GM21717 (cell line): ENCODE results near the gene PRPSAP2.
"Not testable (repeated sequence)": the region's sequence is repeated elsewhere in the genome, so short reads cannot be mapped to it uniquely, and the experiment has no call there.

Experiments
- ATAC-seq: cut with Tn5 transposase; IDR thresholded peaks from one replicate; pipeline ENCODE4 v1.9.1; 2021; ENCODE audit warnings: mild to moderate bottlenecking, moderate library complexity; ENCODE audit not compliant: unreplicated experiment

Gene PRPSAP2

DNA sequence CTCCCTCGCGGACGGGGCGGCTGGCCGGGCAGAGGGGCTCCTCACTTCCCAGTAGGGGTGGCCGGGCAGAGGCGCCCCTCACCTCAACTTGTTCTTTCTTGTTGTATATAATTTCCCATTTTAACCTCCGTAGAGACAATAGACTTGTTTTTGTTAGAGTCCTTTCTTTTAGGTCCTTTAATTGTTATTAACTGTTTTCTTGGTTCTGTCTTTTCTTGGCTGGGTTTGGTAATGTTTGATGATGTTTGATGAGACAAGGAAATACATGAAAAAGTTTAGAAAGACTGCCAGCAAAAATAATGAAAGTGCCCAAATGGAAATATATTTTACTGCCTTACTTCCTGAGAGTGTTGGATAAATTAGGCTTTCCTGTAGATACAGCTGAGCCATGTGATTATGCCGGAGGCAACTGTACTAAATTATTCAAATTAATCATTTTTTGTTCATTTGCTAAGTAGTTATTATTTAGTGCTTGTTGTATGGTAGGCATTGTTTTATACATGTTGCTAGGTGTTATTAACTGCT is 30.9 kb downstream of the PRPSAP2 start:
- no peak for ATAC-seq

GRCh38 chr17:18889658-18890057 is 31.7 kb downstream of the PRPSAP2 start:
- no peak for ATAC-seq

DNA sequence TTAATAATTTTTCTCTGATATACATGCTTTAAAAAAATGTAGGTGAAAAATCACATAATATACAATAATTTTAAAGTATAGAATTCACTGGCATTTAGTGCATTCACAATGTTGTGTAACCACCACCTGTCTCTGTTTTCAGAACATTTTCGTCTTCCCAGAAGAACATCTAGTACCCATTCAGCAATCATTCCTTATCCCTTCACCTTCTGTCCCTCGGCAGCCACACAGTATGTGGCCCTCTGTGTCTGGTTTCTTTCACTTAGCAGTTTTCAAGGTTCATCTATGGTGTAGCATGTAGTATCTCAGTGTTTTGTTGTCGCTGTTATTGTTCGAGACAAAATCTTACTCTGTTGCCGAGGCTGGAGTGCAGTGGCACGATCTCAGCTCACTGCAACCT is 33.6 kb downstream of the PRPSAP2 start:
- ATAC-seq: no peak

GRCh38 chr17:18896146-18896545 is 38.2 kb downstream of the PRPSAP2 start:
- no peak for ATAC-seq

DNA sequence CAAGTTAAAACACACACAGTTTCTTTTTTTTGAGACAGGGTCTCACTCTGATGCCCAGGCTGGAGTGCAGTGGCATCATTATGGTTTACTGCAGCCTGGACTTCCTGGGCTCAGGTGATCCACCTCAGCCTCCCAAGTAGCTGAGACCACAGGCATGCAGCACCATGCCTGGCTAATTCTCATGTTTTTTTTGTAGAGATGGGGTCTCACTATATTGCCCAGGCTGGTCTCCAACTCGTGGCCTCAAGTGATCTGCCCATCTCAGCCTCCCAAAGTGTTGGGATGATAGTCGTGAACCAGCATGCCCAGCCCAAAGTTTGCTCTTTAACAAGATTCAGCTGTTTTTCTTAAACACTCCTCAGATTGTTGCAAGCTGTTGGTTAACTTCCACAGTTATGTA is 39.0 kb downstream of the PRPSAP2 start:
- ATAC-seq: no peak

DNA sequence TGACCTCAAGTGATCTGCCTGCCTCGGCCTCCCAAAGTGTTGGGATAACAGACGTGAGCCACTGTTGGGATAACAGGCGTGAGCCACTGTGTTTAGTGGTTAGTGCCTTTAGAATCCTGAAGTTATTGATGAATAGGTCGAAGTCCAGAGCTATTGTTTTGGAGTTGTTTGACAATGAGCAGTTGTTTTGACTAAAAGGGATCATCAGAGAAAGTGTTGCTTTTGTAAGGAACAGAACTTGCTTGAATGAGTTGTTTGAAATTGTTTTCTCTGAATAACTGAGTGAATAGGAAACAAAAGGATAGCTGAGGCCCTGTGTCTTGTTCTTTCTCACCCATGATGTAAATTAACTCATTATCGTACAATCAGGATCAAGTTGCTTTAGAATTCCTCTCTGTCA is 46.6 kb downstream of the PRPSAP2 start:
- no peak for ATAC-seq

GRCh38 chr17:18905226-18905625 is 47.3 kb downstream of the PRPSAP2 start:
- ATAC-seq: no peak

- ATAC-seq: no peak
These were observed 52.4 kb downstream of the PRPSAP2 start for GRCh38 chr17:18910326-18910725.

GRCh38 chr17:18910881-18911280 is 53.0 kb downstream of the PRPSAP2 start:
- no peak for ATAC-seq

- ATAC-seq: no peak
These were observed 59.0 kb downstream of the PRPSAP2 start for GRCh38 chr17:18916816-18917500.

DNA sequence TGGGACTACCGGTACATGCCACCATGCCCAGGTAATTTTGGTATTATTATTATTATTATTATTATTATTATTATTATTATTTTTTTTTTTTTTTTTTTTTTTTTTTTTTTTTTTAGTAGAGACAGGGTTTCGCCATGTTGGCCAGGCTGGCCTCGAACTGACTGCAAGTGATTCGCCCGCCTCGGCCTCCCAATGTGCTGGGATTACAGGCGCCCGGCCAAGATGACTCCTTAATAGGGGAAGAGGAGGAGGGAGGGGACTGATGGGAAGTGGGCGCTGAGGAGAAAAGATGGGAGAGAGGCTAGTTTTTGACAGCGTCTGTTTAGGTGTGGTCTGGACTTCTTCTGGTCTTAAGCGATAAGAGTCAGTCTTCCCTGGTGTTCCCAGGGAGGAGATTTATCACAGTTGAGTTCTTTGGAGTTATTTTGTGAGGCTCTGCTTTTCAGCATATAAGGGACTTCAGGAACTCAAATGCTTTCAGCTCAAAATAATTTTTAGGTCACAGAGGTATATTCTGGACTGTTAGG is 59.6 kb downstream of the PRPSAP2 start:
- no peak for ATAC-seq

DNA sequence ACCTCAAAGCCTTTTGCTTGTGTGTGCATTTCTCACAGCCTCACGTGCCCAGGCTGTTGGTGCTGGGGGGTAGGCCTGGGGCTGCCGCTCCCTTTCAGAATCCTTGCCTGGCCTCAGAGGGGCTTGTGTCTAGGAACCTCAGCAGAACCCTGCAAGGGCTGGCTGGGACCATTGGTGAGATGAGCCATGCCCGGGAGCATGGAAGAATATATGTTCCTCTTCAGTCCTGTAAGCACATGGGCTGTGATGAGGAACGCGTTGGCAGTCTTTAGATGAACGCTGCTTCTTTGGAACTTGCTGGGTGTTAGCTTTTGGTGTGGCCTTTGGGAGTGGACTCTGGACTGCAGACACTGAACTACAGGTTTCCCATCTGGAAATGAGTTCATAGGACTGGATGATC is 62.0 kb downstream of the PRPSAP2 start:
- ATAC-seq: no peak

- ATAC-seq: no peak
These were observed 63.0 kb downstream of the PRPSAP2 start for GRCh38 chr17:18920911-18921441.

- ATAC-seq: no peak
These were observed 63.6 kb downstream of the PRPSAP2 start for GRCh38 chr17:18921485-18921884.

GRCh38 chr17:18921912-18922451 is 64.1 kb downstream of the PRPSAP2 start:
- ATAC-seq: no peak

DNA sequence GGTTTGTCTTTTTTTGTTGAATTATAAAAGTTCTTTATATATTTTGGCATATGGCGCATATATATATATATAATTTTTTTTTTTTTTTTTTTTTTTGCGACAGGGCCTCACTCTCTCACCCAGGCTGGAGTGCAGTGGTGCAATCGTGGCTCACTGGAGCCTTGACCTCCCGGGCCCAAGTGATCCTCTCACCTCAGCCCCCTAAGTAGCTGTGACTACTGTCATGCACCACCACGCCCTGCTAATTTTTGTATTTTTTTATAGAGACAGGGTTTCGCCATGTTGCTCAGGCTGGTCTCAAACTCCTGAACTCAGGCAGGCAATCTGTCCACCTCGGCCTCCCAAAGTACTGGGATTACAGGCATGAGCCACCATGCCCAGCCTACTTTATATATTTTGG is 64.7 kb downstream of the PRPSAP2 start:
- not testable (repeated sequence) for ATAC-seq

DNA sequence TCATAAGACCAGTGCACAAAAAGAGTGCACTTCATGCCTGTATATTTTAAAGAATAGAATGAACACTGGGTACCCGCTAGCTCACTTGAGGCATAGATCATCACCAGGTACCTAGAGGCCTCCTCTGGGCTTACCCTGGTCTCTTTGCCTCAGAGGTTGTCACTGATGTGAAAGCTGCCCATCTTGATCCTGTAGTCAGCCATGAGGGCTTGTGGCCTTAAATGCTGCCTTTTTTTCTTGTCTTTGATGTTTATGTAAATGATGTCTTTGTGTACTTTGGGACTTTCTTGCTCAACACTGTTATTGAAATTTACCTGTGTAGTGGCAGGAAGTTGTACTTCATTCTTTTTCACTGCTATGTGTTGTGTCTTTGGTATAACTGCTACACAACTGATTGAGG is 67.3 kb downstream of the PRPSAP2 start:
- no peak for ATAC-seq

DNA sequence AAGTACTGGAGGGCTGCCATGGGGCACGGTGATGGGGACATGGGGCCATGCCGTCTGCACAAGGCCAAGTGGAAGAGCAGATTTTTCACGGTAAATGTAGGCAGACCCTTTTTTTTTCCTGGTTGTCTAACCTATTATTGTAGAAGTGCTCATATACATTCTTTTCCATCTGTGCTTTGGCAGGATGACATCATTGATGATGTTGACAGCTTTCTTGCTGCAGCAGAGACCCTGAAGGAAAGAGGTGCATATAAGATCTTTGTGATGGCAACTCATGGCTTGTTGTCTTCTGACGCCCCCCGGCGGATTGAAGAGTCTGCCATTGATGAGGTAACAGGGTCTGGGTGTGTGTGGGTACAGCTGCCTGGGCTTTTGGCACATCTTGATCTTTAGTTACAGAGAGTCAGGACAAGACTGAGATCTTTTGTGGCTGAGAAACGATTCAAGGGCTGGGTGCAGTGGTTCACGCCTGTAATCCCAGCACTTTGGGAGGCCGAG is 70.7 kb downstream of the PRPSAP2 start:
- ATAC-seq: no peak

DNA sequence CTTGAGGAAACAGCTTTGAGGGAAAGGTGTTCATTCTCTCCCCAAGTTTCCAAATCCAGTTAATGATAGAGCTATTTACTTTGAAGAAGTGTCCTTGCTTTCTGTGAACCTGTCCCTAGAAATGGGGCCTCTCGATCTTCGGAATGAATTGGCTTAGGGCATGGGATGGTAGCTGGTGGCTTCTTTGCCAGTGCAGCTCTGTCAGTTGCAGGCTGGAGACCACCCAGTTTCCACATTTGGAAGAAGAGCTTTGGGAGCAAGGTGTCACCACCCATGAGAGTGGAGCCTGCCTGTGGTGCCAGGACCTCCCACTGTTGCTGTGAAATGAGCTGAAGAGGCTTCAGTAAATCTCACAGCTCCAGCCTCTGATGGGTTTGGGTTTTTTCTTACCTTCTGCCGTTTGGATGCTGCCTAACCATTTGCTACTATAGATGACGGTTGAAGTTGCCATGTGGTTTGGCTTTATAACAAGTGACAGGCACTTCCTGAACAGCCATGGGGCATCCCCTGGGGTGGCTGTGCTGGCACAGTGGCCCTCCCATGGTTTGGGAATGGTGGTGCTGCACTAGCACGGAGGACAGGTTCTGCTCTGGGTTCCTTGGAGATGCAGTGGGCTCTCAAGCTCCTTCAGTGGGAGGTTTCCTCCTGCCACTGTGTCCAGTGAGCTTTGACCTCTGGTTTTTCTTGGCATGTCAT is 74.6 kb downstream of the PRPSAP2 start:
- no peak for ATAC-seq

- no peak for ATAC-seq
These were observed 75.4 kb downstream of the PRPSAP2 start for GRCh38 chr17:18933102-18934058.
